CD14-positive monocyte (primary cell): ENCODE measurements around the gene HECW1. TPM values are rescaled to one million over a fixed set of nuclear protein-coding genes. Genes with fewer than 3 reads are reported as not detected.

Source experiments
- DNase-seq, 3 donors: peaks; one replicate each; pipeline ENCODE4 v3.0.0-alpha.2; 2011 to 2022
- H2AFZ ChIP-seq: 2 replicates; pipeline ENCODE4 v1.6.0; 2012; ENCODE audit warnings: mild to moderate bottlenecking, low read depth, low read length, inconsistent platforms; ENCODE audit not compliant: insufficient read depth, poor library complexity, severe bottlenecking
- H3K27ac ChIP-seq, 2 donors: 1 replicate in 1 of 2; 2 replicates in 1 of 2; pipeline ENCODE4 v1.5.1; 2012 to 2013; ENCODE audit warnings: low read length in 2 of 2, control low read depth in 1 of 2, inconsistent platforms in 1 of 2, low read depth in 1 of 2, mild to moderate bottlenecking in 1 of 2
- H3K27me3 ChIP-seq, 2 donors: one replicate each; pipeline versions ENCODE4 v1.6.0 to v1.6.1; 2011 to 2013; ENCODE audit warnings: low read length in 2 of 2; ENCODE audit not compliant: control insufficient read depth in 2 of 2, insufficient read depth in 2 of 2
- H3K36me3 ChIP-seq, 2 donors: replicated peaks in 1 of 2; 1 replicate in 1 of 2; 2 replicates in 1 of 2; pipeline versions ENCODE4 v1.5.1 to v1.6.1; 2012 to 2013; ENCODE audit warnings: low read length in 2 of 2, control low read depth in 1 of 2, inconsistent platforms in 1 of 2, mild to moderate bottlenecking in 1 of 2; ENCODE audit not compliant: insufficient read depth in 2 of 2, control insufficient read depth in 1 of 2
- H3K4me1 ChIP-seq, 2 donors: 1 replicate in 1 of 2; 2 replicates in 1 of 2; pipeline versions ENCODE4 v1.5.1 to v1.6.1; 2012 to 2013; ENCODE audit warnings: low read length in 2 of 2, control low read depth in 1 of 2, inconsistent platforms in 1 of 2, mild to moderate bottlenecking in 1 of 2, moderate library complexity in 1 of 2; ENCODE audit not compliant: insufficient read depth in 2 of 2, control insufficient read depth in 1 of 2
- H3K4me2 ChIP-seq: replicated peaks from 2 replicates; pipeline ENCODE3; 2012; ENCODE audit warnings: low read length, moderate library complexity, mild to moderate bottlenecking; ENCODE audit not compliant: poor library complexity, severe bottlenecking; ENCODE audit errors: extremely low read depth
- H3K4me3 ChIP-seq, 3 experiments: fragments of 200-600 bp in 1 of 3; sonication (generic) in 1 of 3; replicated peaks in 1 of 3; 1 replicate in 2 of 3; 2 replicates in 1 of 3; pipeline ENCODE4 v1.5.1; 2011 to 2013; ENCODE audit warnings: low read length in 3 of 3, mild to moderate bottlenecking in 3 of 3, control low read depth in 2 of 3, low read depth in 2 of 3, inconsistent platforms in 1 of 3, moderate library complexity in 1 of 3
- H3K79me2 ChIP-seq: 2 replicates; pipeline ENCODE4 v1.6.0; 2012; ENCODE audit warnings: mild to moderate bottlenecking, control low read depth, inconsistent platforms, low read length, moderate library complexity; ENCODE audit not compliant: insufficient read depth
- H3K9ac ChIP-seq: 2 replicates; pipeline ENCODE4 v1.6.0; 2017; ENCODE audit warnings: low read length, mild to moderate bottlenecking; ENCODE audit not compliant: insufficient read depth, poor library complexity, severe bottlenecking
- H3K9me3 ChIP-seq, 2 donors: replicated peaks in 1 of 2; 1 replicate in 1 of 2; 2 replicates in 1 of 2; pipeline versions ENCODE4 v1.5.1 to v1.6.1; 2012 to 2013; ENCODE audit warnings: low read length in 2 of 2, control low read depth in 1 of 2; ENCODE audit not compliant: control insufficient read depth in 1 of 2, insufficient read depth in 1 of 2
- H4K20me1 ChIP-seq: 2 replicates; pipeline ENCODE4 v1.6.0; 2012; ENCODE audit warnings: mild to moderate bottlenecking, low read length, control low read depth, moderate library complexity; ENCODE audit not compliant: insufficient read depth
- H3K27ac Mint-ChIP-seq, 7 donors: one replicate each; pipeline ENCODE4 v1.8.0; 2020; ENCODE audit warnings: mild to moderate bottlenecking in 7 of 7, mixed read lengths in 7 of 7, moderate library complexity in 6 of 7, inconsistent platforms in 2 of 7
- H3K27me3 Mint-ChIP-seq, 3 donors: one replicate each; pipeline ENCODE4 v1.8.0; 2021 to 2022; ENCODE audit warnings: low read depth in 3 of 3, mild to moderate bottlenecking in 3 of 3, mixed read lengths in 3 of 3, moderate library complexity in 3 of 3, inconsistent platforms in 1 of 3
- H3K36me3 Mint-ChIP-seq, 2 donors: one replicate each; pipeline ENCODE4 v1.8.0; 2020; ENCODE audit warnings: mixed read lengths in 2 of 2, inconsistent platforms in 1 of 2, mild to moderate bottlenecking in 1 of 2
- H3K4me1 Mint-ChIP-seq: one replicate; pipeline ENCODE4 v1.8.0; 2020; ENCODE audit warnings: mild to moderate bottlenecking, mixed read lengths
- H3K4me3 Mint-ChIP-seq, 2 donors: one replicate each; pipeline ENCODE4 v1.8.0; 2020; ENCODE audit warnings: mild to moderate bottlenecking in 2 of 2, mixed read lengths in 2 of 2, moderate library complexity in 1 of 2
- H3K9me3 Mint-ChIP-seq, 7 donors: one replicate each; pipeline ENCODE4 v1.8.0; 2020 to 2022; ENCODE audit warnings: mixed read lengths in 7 of 7, mild to moderate bottlenecking in 6 of 7, moderate library complexity in 6 of 7, inconsistent platforms in 2 of 7
- WGBS: methylation state at CpG from one replicate; pipeline ENCODE4 v1.1.5; 2013; ENCODE audit warnings: missing lambda C conversion rate; ENCODE audit not compliant: insufficient coverage; 5-methylcytosine and 5-hydroxymethylcytosine counted together
- intact Hi-C, 2 donors: fragments of 100-400 bp; cut with micrococcal nuclease; formaldehyde crosslinking; loops; one replicate each; pipeline versions ENCODE4 v1.15.0 to v1.15.1; 2023
- polyA plus RNA-seq, 3 donors: library from polyadenylated mRNA; depleted of rRNA in 1 of 3; unstranded in 2 of 3; stranded (reverse) in 1 of 3; fragments of 300-500 nt in 2 of 3; fragments of >200 nt in 1 of 3; fragmentation: Illumina TruSeq in 2 of 3; gene quantifications; 1 replicate in 2 of 3; 2 replicates in 1 of 3; pipeline ENCODE4 v1.2.3, GENCODE V29; 2012 to 2021
- TF ChIP-seq, protein P1 (sequence below): fragments of 200-600 bp; IDR thresholded peaks from one replicate; pipeline ENCODE4 v1.8.0; 2022; ENCODE audit warnings: antibody characterized with exemption, mild to moderate bottlenecking

The HECW1 gene
- polyA plus RNA-seq, 3 donors, result not detected

GRCh38 chr7:43220250-43220649 is 107.8 kb downstream of the HECW1 start:
- Mint-ChIP-seq H3K27ac (no peak overlapping the region), H3K27me3 (peaks cover 1 to 5% (median 3%) of the 10 kb centered on the region in 3 donors)

GRCh38 chr7:43220742-43221141 is 108.3 kb downstream of the HECW1 start:
- Mint-ChIP-seq H3K36me3 (no peaks in the 10 kb centered on the region), H3K27ac (no peak overlapping the region), H3K4me3 (no peak overlapping the region), H3K27me3 (peaks cover 1 to 3% (median 3%) of the 10 kb centered on the region in 3 donors), H3K4me1 (no peaks in the 10 kb centered on the region), H3K9me3 (peaks cover 0 to 3% (median 0%) of the 10 kb centered on the region in 7 donors)
- H3K27ac ChIP-seq, result no peak overlapping the region
- TF ChIP-seq, protein P1, sequence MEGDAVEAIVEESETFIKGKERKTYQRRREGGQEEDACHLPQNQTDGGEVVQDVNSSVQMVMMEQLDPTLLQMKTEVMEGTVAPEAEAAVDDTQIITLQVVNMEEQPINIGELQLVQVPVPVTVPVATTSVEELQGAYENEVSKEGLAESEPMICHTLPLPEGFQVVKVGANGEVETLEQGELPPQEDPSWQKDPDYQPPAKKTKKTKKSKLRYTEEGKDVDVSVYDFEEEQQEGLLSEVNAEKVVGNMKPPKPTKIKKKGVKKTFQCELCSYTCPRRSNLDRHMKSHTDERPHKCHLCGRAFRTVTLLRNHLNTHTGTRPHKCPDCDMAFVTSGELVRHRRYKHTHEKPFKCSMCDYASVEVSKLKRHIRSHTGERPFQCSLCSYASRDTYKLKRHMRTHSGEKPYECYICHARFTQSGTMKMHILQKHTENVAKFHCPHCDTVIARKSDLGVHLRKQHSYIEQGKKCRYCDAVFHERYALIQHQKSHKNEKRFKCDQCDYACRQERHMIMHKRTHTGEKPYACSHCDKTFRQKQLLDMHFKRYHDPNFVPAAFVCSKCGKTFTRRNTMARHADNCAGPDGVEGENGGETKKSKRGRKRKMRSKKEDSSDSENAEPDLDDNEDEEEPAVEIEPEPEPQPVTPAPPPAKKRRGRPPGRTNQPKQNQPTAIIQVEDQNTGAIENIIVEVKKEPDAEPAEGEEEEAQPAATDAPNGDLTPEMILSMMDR, result no peak
- H3K79me2 ChIP-seq, result no peaks in the 10 kb centered on the region
- H3K4me3 ChIP-seq, result no peak overlapping the region
- H3K4me1 ChIP-seq, result no peaks in the 10 kb centered on the region
- no peaks in the 10 kb centered on the region for H3K36me3 ChIP-seq
- no peaks in the 10 kb centered on the region for H3K9me3 ChIP-seq
- H3K4me2 ChIP-seq, result no peak overlapping the region
- DNase-seq, result no peak
- intact Hi-C loops, result no loop called here
- H3K9ac ChIP-seq, result no peak overlapping the region
- H2AFZ ChIP-seq, result no peak overlapping the region
- H3K27me3 ChIP-seq, result no peaks in the 10 kb centered on the region
- H4K20me1 ChIP-seq, result no peaks in the 10 kb centered on the region

More at GRCh38 chr7:43220250-43220649, 107.8 kb downstream of the HECW1 start:
- H3K36me3 ChIP-seq, result no peaks in the 10 kb centered on the region
- TF ChIP-seq, protein P1, result no peak
- no peak overlapping the region for H3K4me3 ChIP-seq
- Mint-ChIP-seq H3K9me3 (peaks cover 0 to 3% (median 0%) of the 10 kb centered on the region in 7 donors), H3K4me3 (no peak overlapping the region), H3K4me1 (no peaks in the 10 kb centered on the region), H3K36me3 (no peaks in the 10 kb centered on the region)
- no peak overlapping the region for H3K4me2 ChIP-seq
- no peak overlapping the region for H2AFZ ChIP-seq
- no peak for DNase-seq
- no peak overlapping the region for H3K27ac ChIP-seq
- H3K4me1 ChIP-seq, result no peaks in the 10 kb centered on the region
- H3K79me2 ChIP-seq, result no peaks in the 10 kb centered on the region
- no peak overlapping the region for H3K9ac ChIP-seq
- H3K27me3 ChIP-seq, result no peaks in the 10 kb centered on the region
- H3K9me3 ChIP-seq, result no peaks in the 10 kb centered on the region
- WGBS, result 83% methylated on average over 1 of the region's 6 CpGs
- intact Hi-C loops, result no loop called here
- H4K20me1 ChIP-seq, result no peaks in the 10 kb centered on the region
